Activated T-cell treated with anti-CD3 and anti-CD28 coated beads for 1 hour (primary cell): ENCODE results near the gene GPC6.

Experiments
- DNase-seq: peaks from one replicate; pipeline ENCODE4 v3.0.0-alpha.2; 2020; ENCODE audit warnings: low read depth

GPC6 gene

GRCh38 chr13:94050039-94050438 lies 823.4 kb downstream of the GPC6 start:
- no peak for DNase-seq

- DNase-seq: no peak
Measured at GRCh38 chr13:94050686-94051085, 824.1 kb downstream of the GPC6 start.

- no peak for DNase-seq
Measured at GRCh38 chr13:94053986-94054593, 827.5 kb downstream of the GPC6 start.

- no peak for DNase-seq
Measured at GRCh38 chr13:94056362-94056990, 829.9 kb downstream of the GPC6 start.

- no peak for DNase-seq
Measured at GRCh38 chr13:94057618-94058186, 831.1 kb downstream of the GPC6 start.

- DNase-seq: no peak
Measured at GRCh38 chr13:94058821-94059360, 832.3 kb downstream of the GPC6 start.

- no peak for DNase-seq
Measured at GRCh38 chr13:94061301-94061700, 834.7 kb downstream of the GPC6 start.

- DNase-seq: no peak
Measured at GRCh38 chr13:94063096-94063495, 836.5 kb downstream of the GPC6 start.

- DNase-seq: no peak
Measured at GRCh38 chr13:94063848-94064247, 837.2 kb downstream of the GPC6 start.

GRCh38 chr13:94065741-94066140 lies 839.1 kb downstream of the GPC6 start:
- DNase-seq: no peak

- no peak for DNase-seq
Measured at GRCh38 chr13:94073007-94073744, 846.6 kb downstream of the GPC6 start.

- no peak for DNase-seq
Measured at GRCh38 chr13:94079876-94080275, 853.3 kb downstream of the GPC6 start.

- no peak for DNase-seq
Measured at GRCh38 chr13:94080527-94080926, 853.9 kb downstream of the GPC6 start.

- DNase-seq: no peak
Measured at GRCh38 chr13:94087100-94087499, 860.5 kb downstream of the GPC6 start.

GRCh38 chr13:94088742-94089141 lies 862.1 kb downstream of the GPC6 start:
- DNase-seq: no peak

- DNase-seq: no peak
Measured at GRCh38 chr13:94090773-94091480, 864.3 kb downstream of the GPC6 start.

- DNase-seq: no peak
Measured at GRCh38 chr13:94093652-94094315, 867.2 kb downstream of the GPC6 start.

- DNase-seq: no peak
Measured at GRCh38 chr13:94109715-94110374, 883.2 kb downstream of the GPC6 start.

GRCh38 chr13:94112227-94112626 lies 885.6 kb downstream of the GPC6 start:
- DNase-seq: no peak

- DNase-seq: no peak
Measured at GRCh38 chr13:94112731-94113130, 886.1 kb downstream of the GPC6 start.

GRCh38 chr13:94113245-94113644 lies 886.6 kb downstream of the GPC6 start:
- DNase-seq: no peak
